WTC11 (cell line): ENCODE measurements around the gene ZNF780A.
"Not testable (repeated sequence)": the region's sequence is repeated elsewhere in the genome, so short reads cannot be mapped to it uniquely, and the experiment has no call there.

Source experiments
- CTCF ChIP-seq: fragments of 200-600 bp; IDR thresholded peaks from 2 replicates; pipeline ENCODE4 v1.8.0; 2022; ENCODE audit warnings: antibody characterized with exemption
- ELF4 ChIP-seq: sonication (generic); formaldehyde crosslinking; IDR thresholded peaks from 2 replicates; pipeline ENCODE4 v1.8.1; 2022; ENCODE audit warnings: low read depth, mild to moderate bottlenecking, moderate library complexity, missing genetic modification reagents
- ESRRA ChIP-seq: sonication (generic); formaldehyde crosslinking; IDR thresholded peaks from 2 replicates; pipeline ENCODE4 v1.8.1; 2022; ENCODE audit warnings: mild to moderate bottlenecking, missing genetic modification reagents, borderline replicate concordance
- FOXP4 ChIP-seq: sonication (generic); formaldehyde crosslinking; IDR thresholded peaks from 2 replicates; pipeline ENCODE4 v1.8.0; 2022; ENCODE audit warnings: mild to moderate bottlenecking, missing genetic modification reagents
- HMGXB4 ChIP-seq: sonication (generic); formaldehyde crosslinking; IDR thresholded peaks from 2 replicates; pipeline ENCODE4 v1.8.1; 2023; ENCODE audit warnings: mild to moderate bottlenecking, moderate library complexity, missing genetic modification reagents
- MAX ChIP-seq: sonication (generic); formaldehyde crosslinking; IDR thresholded peaks from 2 replicates; pipeline ENCODE4 v1.8.0; 2022; ENCODE audit warnings: mild to moderate bottlenecking, missing genetic modification reagents
- SP1 ChIP-seq: sonication (generic); formaldehyde crosslinking; conservative IDR thresholded peaks from 2 replicates; pipeline ENCODE4 v1.8.1; 2022; ENCODE audit warnings: missing genetic modification reagents
- ZNF423 ChIP-seq: fragments of 250-450 bp; sonication (Bioruptor Pico); IDR thresholded peaks from 2 replicates; pipeline ENCODE4 v2.1.2; 2022; ENCODE audit warnings: mild to moderate bottlenecking, moderate library complexity

GRCh38 chr19:40114119-40114518 lies 23.4 kb upstream of the ZNF780A start:
- TF ChIP-seq CTCF; ZNF423 (CRISPR knock-in tag); SP1; ELF4 (CRISPR knock-in tag); HMGXB4 (CRISPR knock-in tag); ESRRA (CRISPR knock-in tag); FOXP4 (CRISPR knock-in tag); MAX (CRISPR knock-in tag): not testable (repeated sequence)
